ENCODE measurements around the gene OPRL1.
"Not testable (repeated sequence)": the region's sequence is repeated elsewhere in the genome, so short reads cannot be mapped to it uniquely, and the experiment has no call there.

Gene OPRL1

GRCh38 chr20:64106435-64106961, 26.6 kb downstream of the OPRL1 start:
- DNase-seq: no peak

- no peak for DNase-seq
Observed at GRCh38 chr20:64106981-64107735, 27.3 kb downstream of the OPRL1 start, which contains the start of gene NPBWR2. Gene NPBWR2 (minus strand): TSS chr20:64107565. CDS start chr20:64106831, 734 bp downstream.

GRCh38 chr20:64107736-64108457, 28.0 kb downstream of the OPRL1 start:
- DNase-seq: no peak

GRCh38 chr20:64108731-64109681, 29.1 kb downstream of the OPRL1 start:
- DNase-seq: no peak

- no peak for DNase-seq
Observed at GRCh38 chr20:64109831-64110391, 30.0 kb downstream of the OPRL1 start.

GRCh38 chr20:64110411-64111068, 30.7 kb downstream of the OPRL1 start:
- no peak for DNase-seq

GRCh38 chr20:64111841-64112641, 32.2 kb downstream of the OPRL1 start:
- DNase-seq: no peak

- no peak for DNase-seq
Observed at GRCh38 chr20:64112691-64113443, 33.0 kb downstream of the OPRL1 start.

- no peak for DNase-seq
Observed at GRCh38 chr20:64113444-64113775, 33.5 kb downstream of the OPRL1 start.

GRCh38 chr20:64113796-64114355, 34.0 kb downstream of the OPRL1 start:
- DNase-seq: no peak

GRCh38 chr20:64114356-64114971, 34.6 kb downstream of the OPRL1 start:
- no peak for DNase-seq

- no peak for DNase-seq
Observed at GRCh38 chr20:64115171-64115911, 35.5 kb downstream of the OPRL1 start.

- no peak for DNase-seq
Observed at GRCh38 chr20:64116016-64116415, 36.1 kb downstream of the OPRL1 start.

- no peak for DNase-seq
Observed at GRCh38 chr20:64116541-64117431, 36.9 kb downstream of the OPRL1 start.

- DNase-seq: not testable (repeated sequence)
Observed at GRCh38 chr20:64117432-64117777, 37.5 kb downstream of the OPRL1 start.

GRCh38 chr20:64119301-64119680, 39.4 kb downstream of the OPRL1 start:
- DNase-seq: no peak

GRCh38 chr20:64119681-64120341, 39.9 kb downstream of the OPRL1 start:
- DNase-seq: no peak
